HL-60 (cell line): Measurements from ENCODE around the gene RTN4.

Experiments used
- DNase-seq, 2 experiments: peaks; one replicate each; pipeline ENCODE4 v3.0.0-alpha.2; 2010 to 2020; ENCODE audit warnings: low read depth in 1 of 2, low spot score in 1 of 2
- H3K27ac ChIP-seq: fragments of 250-450 bp; sonication (Bioruptor Pico); replicated peaks from 2 replicates; pipeline ENCODE4 v1.5.1; 2020; ENCODE audit warnings: mild to moderate bottlenecking, moderate library complexity
- H3K27me3 ChIP-seq: fragments of 250-450 bp; sonication (Bioruptor Pico); 2 replicates; pipeline ENCODE4 v1.5.1; 2021; ENCODE audit warnings: mild to moderate bottlenecking, moderate library complexity; ENCODE audit not compliant: insufficient read depth, poor library complexity, severe bottlenecking
- H3K4me3 ChIP-seq: replicated peaks from 2 replicates; pipeline ENCODE4 v1.5.1; 2011; ENCODE audit warnings: mild to moderate bottlenecking, control low read depth, low read length; ENCODE audit not compliant: insufficient read depth
- CTCF ChIP-seq: IDR thresholded peaks from one replicate; pipeline ENCODE4 v1.5.1; 2011; ENCODE audit warnings: low read length, control low read depth, inconsistent platforms; ENCODE audit not compliant: insufficient read depth
- GABPA ChIP-seq: IDR thresholded peaks from 2 replicates; pipeline ENCODE4 v1.6.1; 2012; ENCODE audit warnings: low read depth
- POLR2AphosphoS5 ChIP-seq: IDR thresholded peaks from 2 replicates; pipeline ENCODE4 v1.6.1; 2012; ENCODE audit warnings: low read depth
- REST ChIP-seq: IDR thresholded peaks from 2 replicates; pipeline ENCODE4 v1.6.1; 2012; ENCODE audit warnings: low read depth; ENCODE audit not compliant: insufficient replicate concordance
- SPI1 ChIP-seq: IDR thresholded peaks from 2 replicates; pipeline ENCODE4 v1.6.1; 2012; ENCODE audit warnings: low read depth, mild to moderate bottlenecking, borderline replicate concordance

The RTN4 gene

GRCh38 chr2:54954158-54954557 is 96.1 kb downstream of the RTN4 start:
- Histone ChIP-seq H3K27me3 (no peaks in the 10 kb centered on the region), H3K4me3 (no peak overlapping the region), H3K27ac (no peak overlapping the region)
- no peak for DNase-seq
- TF ChIP-seq REST (no peak), GABPA (no peak), SPI1 (no peak), POLR2AphosphoS5 (no peak), CTCF (no peak)

GRCh38 chr2:54952978-54953456 is 97.2 kb downstream of the RTN4 start:
- Histone ChIP-seq H3K4me3 (no peak overlapping the region), H3K27ac (no peak overlapping the region), H3K27me3 (no peaks in the 10 kb centered on the region)
- no peak for DNase-seq
- TF ChIP-seq POLR2AphosphoS5 (no peak), CTCF (no peak), REST (no peak), GABPA (no peak), SPI1 (no peak)

GRCh38 chr2:54952425-54952824 is 97.8 kb downstream of the RTN4 start:
- DNase-seq, result no peak
- H3K27me3 ChIP-seq, result no peaks in the 10 kb centered on the region
- TF ChIP-seq CTCF (no peak), POLR2AphosphoS5 (no peak), SPI1 (no peak), GABPA (no peak), REST (no peak)
- H3K27ac ChIP-seq, result no peak overlapping the region
- H3K4me3 ChIP-seq, result no peak overlapping the region
